PC-9 (cell line): ENCODE data around the gene SFSWAP. TPM values are rescaled to one million over a fixed set of nuclear protein-coding genes. Genes with fewer than 3 reads are reported as not detected.

Experiments used
- BruUV-seq: library from RNA; stranded (reverse); fragments of 400-500 nt; replicated peaks from 2 replicates; lab custom pipeline; 2021; lab: Mats Ljungman, UMichigan
- CTCF ChIA-PET: fragments of 300-600 bp; sonication (Branson Sonifier 250); formaldehyde crosslinking; loops from one replicate; lab custom pipeline; 2022; ENCODE audit warnings: antibody characterized with exemption; lab: Charles Lee
- POLR2A ChIA-PET: fragments of 300-600 bp; sonication (Branson Sonifier 250); formaldehyde crosslinking; loops from one replicate; lab custom pipeline; 2022; ENCODE audit warnings: antibody characterized with exemption; ENCODE audit not compliant: unreplicated experiment; lab: Charles Lee
- DNase-seq, 2 experiments: peaks; one replicate each; pipeline versions ENCODE4 v3.0.0 to v3.0.0-alpha.2; 2015 to 2022; ENCODE audit warnings: mixed read lengths in 1 of 2
- H2AFZ ChIP-seq: fragments of 200-600 bp; sonication (generic); 2 replicates; pipeline ENCODE4 v1.8.1; 2017; ENCODE audit warnings: antibody characterized with exemption
- H3F3A ChIP-seq: fragments of 200-600 bp; sonication (generic); 2 replicates; pipeline ENCODE4 v1.8.1; 2017; ENCODE audit warnings: antibody characterized with exemption, mild to moderate bottlenecking, low read depth; ENCODE audit not compliant: insufficient read depth
- H3K27ac ChIP-seq: fragments of 200-600 bp; sonication (generic); 2 replicates; pipeline ENCODE4 v1.6.1; 2016; ENCODE audit warnings: mixed run types
- H3K27me3 ChIP-seq: fragments of 200-600 bp; sonication (generic); 2 replicates; pipeline ENCODE4 v1.6.1; 2016; ENCODE audit warnings: low read depth, mixed run types; ENCODE audit not compliant: insufficient read depth
- H3K36me3 ChIP-seq: fragments of 200-600 bp; sonication (generic); 2 replicates; pipeline ENCODE4 v1.6.1; 2016; ENCODE audit warnings: low read depth, mixed run types
- H3K4me1 ChIP-seq: fragments of 200-600 bp; sonication (generic); replicated peaks from 2 replicates; pipeline ENCODE4 v1.6.1; 2016; ENCODE audit warnings: mixed run types; ENCODE audit not compliant: insufficient read depth
- H3K4me2 ChIP-seq: fragments of 200-600 bp; sonication (generic); 2 replicates; pipeline ENCODE4 v1.6.1; 2017; ENCODE audit warnings: mixed run types
- H3K4me3 ChIP-seq: fragments of 200-600 bp; sonication (generic); 2 replicates; pipeline ENCODE4 v1.6.1; 2016; ENCODE audit warnings: mixed run types
- H3K79me2 ChIP-seq: fragments of 200-600 bp; sonication (generic); 2 replicates; pipeline ENCODE4 v1.6.1; 2017; ENCODE audit warnings: low read depth, mixed run types
- H3K9me2 ChIP-seq: fragments of 200-600 bp; sonication (generic); 2 replicates; pipeline ENCODE4 v1.8.1; 2017; ENCODE audit warnings: mild to moderate bottlenecking; ENCODE audit not compliant: insufficient read depth
- H3K9me3 ChIP-seq: fragments of 200-600 bp; sonication (generic); 2 replicates; pipeline ENCODE4 v1.8.1; 2016; ENCODE audit warnings: low read depth; ENCODE audit not compliant: insufficient read depth
- H4K20me1 ChIP-seq: fragments of 200-600 bp; sonication (generic); 2 replicates; pipeline ENCODE4 v1.8.1; 2017; ENCODE audit not compliant: insufficient read depth
- CTCF ChIP-seq: fragments of 200-600 bp; sonication (generic); conservative IDR thresholded peaks from 2 replicates; pipeline ENCODE4 v1.6.1; 2017; ENCODE audit warnings: mixed run types, antibody characterized with exemption, mild to moderate bottlenecking, moderate library complexity
- EZH2 ChIP-seq: fragments of 200-600 bp; sonication (generic); IDR thresholded peaks from 2 replicates; pipeline ENCODE4 v1.8.0; 2017; ENCODE audit warnings: antibody characterized with exemption, low read depth
- intact Hi-C: fragments of 100-400 bp; cut with micrococcal nuclease; formaldehyde crosslinking; loops from one replicate; pipeline ENCODE4 v1.10.0; 2022; ENCODE audit not compliant: unreplicated experiment
- total RNA-seq: library from RNA; stranded (reverse); gene quantifications from 2 replicates; pipeline ENCODE4 v1.2.3, GENCODE V29; 2021

The SFSWAP gene
- total RNA-seq, 1 experiment from 2014 or later: 40.7 TPM

- Histone ChIP-seq H3K4me1 (peaks cover 23% of the 10 kb centered on the region), H3K9me3 (no peaks in the 10 kb centered on the region), H3F3A (peaks cover 30% of the 10 kb centered on the region), H3K27me3 (peaks cover 18% of the 10 kb centered on the region), H3K9me2 (no peaks in the 10 kb centered on the region), H3K36me3 (no peaks in the 10 kb centered on the region), H3K79me2 (no peaks in the 10 kb centered on the region), H3K4me2 (peak overlapping the region; percentile 86), H3K27ac (no peak overlapping the region), H2AFZ (no peak overlapping the region), H4K20me1 (no peaks in the 10 kb centered on the region), H3K4me3 (peak overlapping the region; percentile 59; the same call in 1 of the 2 replicates)
- BruUV-seq: no TSS peak
- CTCF ChIA-PET: no interaction called here
- TF ChIP-seq CTCF: no peak
- TF ChIP-seq EZH2: no peak
- intact Hi-C loops: loop anchor here (5.0 kb wide), 1 partner anchor 249 kb away; no protein-coding TSS in a partner anchor
- no peak for DNase-seq
- POLR2A ChIA-PET: no interaction called here
Observed at GRCh38 chr12:131833288-131833895, 122.5 kb downstream of the SFSWAP start.

GRCh38 chr12:131833896-131834641 is 123.2 kb downstream of the SFSWAP start:
- ChIA-PET POLR2A (no interaction called here), CTCF (no interaction called here)
- no peaks in the 10 kb centered on the region for H3K79me2 ChIP-seq
- H3K4me1 ChIP-seq: peaks cover 21% of the 10 kb centered on the region
- DNase-seq: no peak
- H3K9me3 ChIP-seq: no peaks in the 10 kb centered on the region
- peak; percentile 66; the same call in 1 of the 2 replicates for TF ChIP-seq CTCF
- no peak for TF ChIP-seq EZH2
- peaks cover 13% of the 10 kb centered on the region for H3K27me3 ChIP-seq
- no peak overlapping the region for H3K27ac ChIP-seq
- H3K4me3 ChIP-seq: no peak overlapping the region
- intact Hi-C loops: loop anchor here (5.0 kb wide), 1 partner anchor 248 kb away; no protein-coding TSS in a partner anchor
- peaks cover 30% of the 10 kb centered on the region for H3F3A ChIP-seq
- no TSS peak for BruUV-seq
- no peak overlapping the region for H2AFZ ChIP-seq
- no peaks in the 10 kb centered on the region for H3K36me3 ChIP-seq
- H3K4me2 ChIP-seq: no peak overlapping the region
- H4K20me1 ChIP-seq: no peaks in the 10 kb centered on the region
- H3K9me2 ChIP-seq: no peaks in the 10 kb centered on the region

GRCh38 chr12:131834798-131835615 is 124.1 kb downstream of the SFSWAP start:
- H3K4me2 ChIP-seq: 0 out of 2 replicates have a peak overlapping the region, but pooled peaks have one; percentile 14
- no peaks in the 10 kb centered on the region for H3K9me2 ChIP-seq
- peaks cover 3% of the 10 kb centered on the region; the same call in 1 of the 2 replicates for H3K27me3 ChIP-seq
- no peaks in the 10 kb centered on the region for H3K36me3 ChIP-seq
- H2AFZ ChIP-seq: no peak overlapping the region
- H3F3A ChIP-seq: peaks cover 22% of the 10 kb centered on the region
- no peak overlapping the region for H3K4me3 ChIP-seq
- TF ChIP-seq EZH2: no peak
- intact Hi-C loops: loop anchor here (5.0 kb wide), 2 partner anchors 167 to 247 kb away; no protein-coding TSS in a partner anchor
- H4K20me1 ChIP-seq: no peaks in the 10 kb centered on the region
- no peaks in the 10 kb centered on the region for H3K9me3 ChIP-seq
- peak in 1 of 2 experiments; percentile 44 for DNase-seq
- no TSS peak for BruUV-seq
- no peaks in the 10 kb centered on the region for H3K79me2 ChIP-seq
- no peak overlapping the region for H3K27ac ChIP-seq
- ChIA-PET CTCF (no interaction called here), POLR2A (interaction anchor here (0.6 kb wide), 1 partner anchor 51 kb away, joined by 6 read pairs; no protein-coding TSS in a partner anchor)
- H3K4me1 ChIP-seq: peaks cover 17% of the 10 kb centered on the region; the same call in 1 of the 2 replicates
